MG63 (cell line): ENCODE results near the gene HLF. TPM values are rescaled to one million over a fixed set of nuclear protein-coding genes. Genes with fewer than 3 reads are reported as not detected.

Experiments used
- DNase-seq: peaks from one replicate; pipeline ENCODE4 v3.0.0-alpha.2; 2020
- H3K27me3 ChIP-seq: fragments of 250-450 bp; sonication (Bioruptor Pico); 2 replicates; pipeline ENCODE4 v1.5.1; 2020; ENCODE audit warnings: mild to moderate bottlenecking, moderate library complexity
- H3K36me3 ChIP-seq: fragments of 250-450 bp; sonication (Bioruptor Pico); 2 replicates; pipeline ENCODE4 v1.5.1; 2020; ENCODE audit warnings: mild to moderate bottlenecking, moderate library complexity
- H3K4me3 ChIP-seq: fragments of 250-450 bp; sonication (Bioruptor Pico); 2 replicates; pipeline ENCODE4 v1.5.1; 2020; ENCODE audit warnings: mild to moderate bottlenecking, moderate library complexity
- H3K9me3 ChIP-seq: fragments of 250-450 bp; sonication (Bioruptor Pico); 2 replicates; pipeline ENCODE4 v1.5.1; 2020; ENCODE audit warnings: mild to moderate bottlenecking, moderate library complexity
- total RNA-seq: library from RNA; depleted of rRNA; stranded (reverse); fragments of >200 nt; shearing (Covaris generic); gene quantifications from 2 replicates; pipeline ENCODE4 v1.2.3, GENCODE V29; 2014; ENCODE audit warnings: low replicate concordance

Gene HLF
- total RNA-seq, 1 experiment from 2014 or later, result 1.9 TPM

DNA sequence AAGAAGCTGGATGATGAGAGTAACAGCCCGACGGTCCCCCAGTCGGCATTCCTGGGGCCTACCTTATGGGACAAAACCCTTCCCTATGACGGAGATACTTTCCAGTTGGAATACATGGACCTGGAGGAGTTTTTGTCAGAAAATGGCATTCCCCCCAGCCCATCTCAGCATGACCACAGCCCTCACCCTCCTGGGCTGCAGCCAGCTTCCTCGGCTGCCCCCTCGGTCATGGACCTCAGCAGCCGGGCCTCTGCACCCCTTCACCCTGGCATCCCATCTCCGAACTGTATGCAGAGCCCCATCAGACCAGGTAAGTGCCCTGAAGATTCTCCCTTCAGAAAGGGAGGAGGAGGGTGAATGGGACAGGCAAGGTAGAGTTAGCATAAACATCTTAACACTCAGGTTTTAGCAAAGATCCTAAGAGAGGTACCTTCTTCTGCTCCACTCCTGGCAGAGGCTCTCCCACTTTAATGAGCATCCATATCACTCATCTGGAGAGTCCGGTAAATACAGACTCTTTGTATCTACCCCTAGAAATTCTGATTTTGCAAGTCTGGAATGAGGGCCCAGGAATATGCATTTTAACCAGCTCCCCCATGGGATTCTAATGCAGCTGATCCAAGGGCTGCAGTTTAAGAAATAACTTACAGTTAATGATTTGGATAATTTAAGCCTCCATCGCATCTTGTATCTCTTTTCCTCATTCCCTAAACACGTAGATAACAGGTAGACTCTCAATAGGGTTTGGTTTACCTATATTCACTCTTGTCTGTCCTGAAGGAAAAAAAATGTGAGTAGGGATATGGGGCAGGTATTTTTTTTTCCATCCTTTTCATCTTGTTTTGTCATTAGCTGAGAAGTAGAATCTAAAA is 3.3 kb downstream of the HLF start:
- H3K4me3 ChIP-seq, result no peak overlapping the region
- H3K27me3 ChIP-seq, result peaks cover 13% of the 10 kb centered on the region
- H3K9me3 ChIP-seq, result no peaks in the 10 kb centered on the region
- no peak for DNase-seq
- H3K36me3 ChIP-seq, result no peaks in the 10 kb centered on the region; the same call in 1 of the 2 replicates

- H3K36me3 ChIP-seq, result no peaks in the 10 kb centered on the region; the same call in 1 of the 2 replicates
- H3K4me3 ChIP-seq, result no peak overlapping the region
- peaks cover 4% of the 10 kb centered on the region; the same call in 1 of the 2 replicates for H3K27me3 ChIP-seq
- H3K9me3 ChIP-seq, result no peaks in the 10 kb centered on the region
- DNase-seq, result no peak
Measured at GRCh38 chr17:55268649-55269480, 4.1 kb downstream of the HLF start.

DNA sequence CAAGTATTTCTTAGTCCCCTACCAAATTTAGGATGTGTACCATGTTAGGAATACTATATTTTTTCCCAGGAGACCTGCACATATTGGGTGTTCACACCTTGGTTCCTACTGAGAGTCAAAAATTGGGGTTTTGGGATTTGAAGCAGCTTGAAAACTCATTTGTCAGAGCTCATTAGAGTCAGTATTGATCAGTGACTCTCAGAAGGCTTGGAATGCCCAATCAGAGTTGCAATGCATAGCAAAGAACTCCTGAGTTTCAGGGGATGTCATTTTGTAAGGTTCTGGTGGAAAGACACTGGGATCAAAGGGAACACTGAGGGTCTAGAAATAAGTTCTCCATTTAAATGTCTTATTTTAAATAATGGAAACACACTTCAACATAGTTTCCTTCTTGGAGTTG is 5.1 kb downstream of the HLF start:
- Histone ChIP-seq H3K4me3 (no peak overlapping the region), H3K27me3 (no peaks in the 10 kb centered on the region), H3K9me3 (no peaks in the 10 kb centered on the region), H3K36me3 (no peaks in the 10 kb centered on the region; the same call in 1 of the 2 replicates)
- DNase-seq, result no peak

- Histone ChIP-seq H3K27me3 (no peaks in the 10 kb centered on the region), H3K9me3 (no peaks in the 10 kb centered on the region), H3K36me3 (no peaks in the 10 kb centered on the region; the same call in 1 of the 2 replicates), H3K4me3 (no peak overlapping the region)
- no peak for DNase-seq
Measured at GRCh38 chr17:55271223-55271571, 6.4 kb downstream of the HLF start.

- Histone ChIP-seq H3K4me3 (no peak overlapping the region), H3K36me3 (no peaks in the 10 kb centered on the region; the same call in 1 of the 2 replicates), H3K27me3 (no peaks in the 10 kb centered on the region), H3K9me3 (no peaks in the 10 kb centered on the region)
- no peak for DNase-seq
Measured at GRCh38 chr17:55271958-55272710, 7.4 kb downstream of the HLF start.

DNA sequence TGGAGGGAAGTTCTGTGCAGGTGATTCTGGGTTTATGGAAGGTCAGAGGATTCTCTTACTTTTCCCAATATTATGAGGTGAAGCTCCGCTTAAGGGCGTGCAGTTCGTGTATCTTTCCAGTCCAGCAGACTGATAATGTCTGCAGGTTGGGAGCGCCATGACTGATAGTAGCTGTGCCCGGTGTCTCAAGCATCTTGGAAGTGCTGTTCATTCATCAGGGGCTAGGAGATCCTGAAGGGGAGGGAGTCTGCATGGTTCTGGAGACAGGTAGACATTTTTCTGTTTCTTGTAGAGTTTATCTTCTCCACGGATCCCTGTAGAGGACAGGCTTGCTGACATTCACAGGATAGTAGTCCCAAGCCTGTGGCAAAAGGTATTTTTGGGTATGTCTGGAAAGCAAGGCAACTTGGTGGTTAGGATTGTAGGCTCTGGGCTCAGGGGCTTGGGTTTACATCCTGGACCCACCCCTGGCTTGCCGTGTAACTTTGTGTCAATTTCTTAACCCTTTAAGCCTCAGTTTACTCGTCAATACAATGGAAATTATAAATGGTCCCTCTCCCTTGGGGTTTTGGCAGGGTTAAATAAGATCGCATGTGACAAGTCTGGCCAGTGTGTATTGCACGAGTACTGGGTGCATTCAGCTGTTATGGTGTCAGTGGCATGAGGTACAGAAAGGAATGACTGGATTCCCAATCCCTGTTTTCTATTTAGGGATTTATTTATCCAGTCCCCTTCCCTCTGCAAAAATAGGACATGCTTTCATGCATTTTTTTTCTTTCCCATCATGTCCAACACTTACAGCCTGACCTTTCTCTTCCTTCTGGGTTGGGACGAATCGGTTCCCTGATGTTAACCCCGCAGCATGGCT is 8.2 kb downstream of the HLF start:
- DNase-seq, result no peak
- H3K36me3 ChIP-seq, result no peaks in the 10 kb centered on the region; the same call in 1 of the 2 replicates
- H3K27me3 ChIP-seq, result no peaks in the 10 kb centered on the region
- H3K9me3 ChIP-seq, result no peaks in the 10 kb centered on the region
- no peak overlapping the region for H3K4me3 ChIP-seq

- peak; percentile 99 for DNase-seq
- H3K4me3 ChIP-seq, result no peak overlapping the region
- H3K27me3 ChIP-seq, result no peaks in the 10 kb centered on the region
- no peaks in the 10 kb centered on the region for H3K9me3 ChIP-seq
- no peaks in the 10 kb centered on the region; the same call in 1 of the 2 replicates for H3K36me3 ChIP-seq
Measured at GRCh38 chr17:55273579-55274354, 9.0 kb downstream of the HLF start.

DNA sequence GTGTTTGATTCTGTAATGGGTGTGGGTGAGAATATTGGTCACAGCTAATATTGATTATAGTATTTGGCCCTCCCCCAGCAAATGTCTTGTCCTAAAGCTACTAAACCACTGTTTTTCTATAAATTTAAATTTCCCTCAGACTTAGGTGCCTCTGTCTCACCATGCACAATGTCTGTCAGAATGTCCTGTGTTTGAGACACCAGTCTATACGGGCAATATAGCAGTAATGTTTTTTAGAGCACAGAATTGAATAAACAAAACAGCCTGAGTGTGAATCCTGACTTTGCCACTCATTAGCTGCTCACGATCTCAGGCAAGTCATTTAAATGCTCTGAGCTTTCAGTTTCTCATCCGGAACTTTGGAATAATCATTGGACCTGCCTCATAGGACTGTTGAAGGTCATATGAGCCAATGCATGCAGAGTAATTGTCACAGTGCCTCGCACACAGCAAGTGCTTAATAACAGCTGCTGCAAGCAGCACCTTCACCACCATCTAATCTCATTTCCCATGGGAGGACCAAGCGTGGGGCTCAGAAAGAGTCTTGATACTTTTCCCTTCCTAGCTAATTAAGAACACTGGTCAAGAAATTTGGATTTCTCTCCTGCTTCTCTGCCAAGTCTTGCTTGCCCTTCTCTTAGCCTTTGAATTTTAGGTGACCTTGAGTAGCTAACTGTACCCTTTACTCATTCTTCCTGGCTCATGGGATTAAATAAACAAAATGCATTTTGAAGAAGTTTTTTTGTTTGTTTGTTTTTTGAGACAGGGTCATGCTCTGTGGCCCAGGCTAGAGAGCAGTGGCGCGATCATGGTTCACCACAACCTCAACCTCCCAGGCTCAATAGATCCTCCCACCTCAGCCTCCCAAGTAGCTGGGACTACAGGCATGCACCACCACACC is 9.8 kb downstream of the HLF start:
- no peak overlapping the region for H3K4me3 ChIP-seq
- no peak for DNase-seq
- no peaks in the 10 kb centered on the region for H3K9me3 ChIP-seq
- H3K27me3 ChIP-seq, result no peaks in the 10 kb centered on the region
- H3K36me3 ChIP-seq, result no peaks in the 10 kb centered on the region; the same call in 1 of the 2 replicates

DNA sequence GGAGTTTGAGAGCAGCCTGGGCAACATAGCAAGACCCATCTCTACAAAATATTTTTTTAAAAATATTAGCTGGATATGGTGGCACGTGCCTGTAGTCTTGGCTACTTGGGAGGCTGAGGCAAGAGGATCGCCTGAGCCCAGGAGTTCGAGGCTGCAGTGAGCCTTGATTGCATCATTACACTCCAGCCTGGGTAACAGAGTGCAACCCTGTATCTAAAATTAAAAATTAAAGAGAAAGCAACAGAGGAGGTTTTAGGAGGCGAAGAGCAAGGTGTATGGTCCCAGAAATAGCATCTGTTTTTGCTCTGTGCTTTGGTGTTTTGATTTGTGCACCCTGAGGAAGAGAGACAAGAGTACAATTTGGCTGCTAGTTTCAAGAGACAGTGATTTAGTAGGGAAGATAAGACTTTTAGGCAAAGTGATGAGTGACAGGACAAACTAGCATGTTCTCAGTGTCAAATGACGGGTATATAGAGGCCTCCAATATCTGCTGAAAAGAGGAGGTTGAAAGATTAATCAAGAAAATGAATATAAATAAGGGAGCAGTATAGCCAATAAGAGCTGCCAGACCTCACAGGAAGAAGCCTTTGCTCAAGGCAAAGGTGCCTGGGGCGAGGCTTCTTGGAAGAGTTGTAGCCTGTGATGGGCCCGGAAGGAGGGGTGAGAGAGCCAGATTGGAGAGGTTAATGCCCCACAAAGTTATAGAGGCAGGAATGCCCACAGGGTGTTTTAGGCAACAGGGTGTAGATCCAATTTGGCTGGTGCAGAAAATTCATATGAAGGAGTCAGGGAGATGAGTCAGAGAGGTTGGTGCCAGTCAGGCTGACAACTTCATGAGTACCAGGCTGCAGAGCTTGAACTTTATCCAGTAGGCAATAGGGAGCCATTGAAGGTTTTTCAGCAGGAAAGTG is 11.4 kb downstream of the HLF start:
- no peaks in the 10 kb centered on the region for H3K9me3 ChIP-seq
- H3K4me3 ChIP-seq, result no peak overlapping the region
- no peaks in the 10 kb centered on the region; the same call in 1 of the 2 replicates for H3K36me3 ChIP-seq
- DNase-seq, result peak; percentile 96
- no peaks in the 10 kb centered on the region for H3K27me3 ChIP-seq

DNA sequence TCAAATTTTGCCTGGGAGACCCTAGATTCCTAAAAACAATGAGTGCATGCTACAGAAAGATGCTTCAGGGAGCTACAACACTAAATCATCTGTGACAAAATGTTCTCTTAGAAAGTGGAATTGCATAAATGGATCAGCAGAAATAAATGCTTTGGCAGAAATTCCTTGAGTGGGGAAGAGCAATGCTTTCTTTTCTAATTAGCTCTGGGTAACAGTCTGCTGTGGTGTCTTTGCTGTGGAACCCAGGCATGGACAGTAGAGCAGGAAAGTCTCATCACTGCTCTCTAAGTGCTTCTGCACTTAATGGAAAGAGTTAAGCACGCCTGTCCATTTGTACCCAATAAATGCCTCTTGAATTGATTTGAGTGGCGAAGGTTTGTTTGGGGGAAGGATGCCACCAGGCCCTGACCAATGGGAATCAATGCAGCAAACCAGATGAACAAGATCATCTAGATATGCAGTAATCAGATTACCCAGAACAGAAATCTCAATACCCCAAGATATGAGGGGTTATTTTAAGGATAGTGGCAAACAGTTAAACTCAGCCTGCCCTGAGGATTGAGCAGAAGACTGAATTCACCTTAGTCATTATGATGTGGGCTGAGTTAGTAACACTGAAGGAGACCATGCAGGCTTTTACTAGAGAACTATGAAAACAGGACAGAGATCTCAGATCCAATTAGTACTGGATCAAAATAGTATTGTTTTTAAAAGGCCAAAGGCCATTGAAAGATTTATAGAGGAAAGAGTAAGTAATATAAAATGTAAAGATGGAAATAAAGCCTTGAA is 13.6 kb downstream of the HLF start:
- no peak for DNase-seq
- no peaks in the 10 kb centered on the region for H3K9me3 ChIP-seq
- no peak overlapping the region for H3K4me3 ChIP-seq
- H3K27me3 ChIP-seq, result no peaks in the 10 kb centered on the region
- no peaks in the 10 kb centered on the region for H3K36me3 ChIP-seq

GRCh38 chr17:55279203-55279602 is 14.4 kb downstream of the HLF start:
- DNase-seq, result no peak
- Histone ChIP-seq H3K9me3 (no peaks in the 10 kb centered on the region), H3K36me3 (no peaks in the 10 kb centered on the region), H3K27me3 (no peaks in the 10 kb centered on the region), H3K4me3 (no peak overlapping the region)

DNA sequence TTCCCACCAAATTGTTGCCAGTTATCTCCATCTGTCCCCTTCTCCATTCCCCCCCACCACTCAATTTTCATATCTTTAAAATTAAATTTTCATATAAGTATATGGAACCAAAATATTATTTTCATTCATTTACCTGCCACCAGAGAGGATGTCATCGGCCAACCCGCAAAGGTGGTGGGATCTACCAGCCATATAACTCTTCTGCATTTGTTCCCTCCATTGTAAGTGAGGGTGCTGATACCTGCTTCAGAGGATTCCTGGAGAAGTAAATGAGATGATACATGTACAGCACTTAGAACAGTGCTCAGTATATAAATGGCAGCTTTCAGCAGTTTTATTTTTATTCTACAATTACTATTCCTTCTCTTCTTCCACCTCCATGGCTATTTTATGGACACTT is 15.0 kb downstream of the HLF start:
- no peaks in the 10 kb centered on the region for H3K9me3 ChIP-seq
- H3K27me3 ChIP-seq, result no peaks in the 10 kb centered on the region
- no peaks in the 10 kb centered on the region for H3K36me3 ChIP-seq
- DNase-seq, result no peak
- H3K4me3 ChIP-seq, result no peak overlapping the region

DNA sequence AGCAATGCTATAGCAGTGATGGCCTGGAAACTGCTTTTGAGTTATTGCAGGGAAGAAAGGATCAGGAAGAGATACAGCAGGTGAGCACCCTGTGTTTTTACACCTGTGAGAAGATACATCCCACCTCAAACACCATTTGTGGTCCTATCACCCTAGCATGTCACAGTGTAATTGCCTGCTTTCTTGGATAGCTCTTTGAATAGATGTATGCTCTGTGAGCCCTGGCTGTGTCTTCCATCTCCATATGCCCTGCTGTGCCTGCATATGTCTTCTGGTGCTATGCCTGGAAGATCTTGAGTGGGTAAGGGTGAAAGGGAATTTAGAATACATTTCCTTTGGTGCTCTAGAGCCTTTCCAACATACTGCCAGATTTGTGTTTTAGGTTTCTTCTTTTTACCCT is 15.5 kb downstream of the HLF start:
- Histone ChIP-seq H3K27me3 (no peaks in the 10 kb centered on the region), H3K4me3 (no peak overlapping the region), H3K9me3 (no peaks in the 10 kb centered on the region), H3K36me3 (no peaks in the 10 kb centered on the region)
- DNase-seq, result no peak
